GM23338 (cell line): Measurements from ENCODE around the gene MPPED2. TPM values are rescaled to one million over a fixed set of nuclear protein-coding genes. Genes with fewer than 3 reads are reported as not detected.

Experiments
- ATAC-seq: fragments of 200-7000 bp; cut with Tn5 transposase; 3 replicates; pipeline ENCODE4 v1.9.1; 2020
- DNase-seq: peaks from one replicate; pipeline ENCODE4 v3.0.0-alpha.2; 2015; ENCODE audit warnings: low spot score
- H2AFZ ChIP-seq: fragments of 200-600 bp; sonication (generic); 2 replicates; pipeline ENCODE4 v1.8.0; 2016; ENCODE audit warnings: antibody characterized with exemption, mild to moderate bottlenecking, moderate library complexity
- H3F3A ChIP-seq: fragments of 200-600 bp; sonication (generic); replicated peaks from 2 replicates; pipeline ENCODE4 v1.8.0; 2017; ENCODE audit warnings: antibody characterized with exemption, mixed run types, low read depth
- H3K27ac ChIP-seq: fragments of 200-600 bp; sonication (generic); 2 replicates; pipeline ENCODE4 v1.6.1; 2016; ENCODE audit warnings: low read depth
- H3K27me3 ChIP-seq: fragments of 200-600 bp; sonication (generic); 2 replicates; pipeline ENCODE4 v1.8.0; 2016; ENCODE audit warnings: mild to moderate bottlenecking, mixed run types, moderate library complexity; ENCODE audit not compliant: insufficient read depth
- H3K36me3 ChIP-seq: fragments of 200-600 bp; sonication (generic); 2 replicates; pipeline ENCODE4 v1.8.0; 2016; ENCODE audit warnings: mild to moderate bottlenecking; ENCODE audit not compliant: insufficient read depth
- H3K4me1 ChIP-seq: fragments of 200-600 bp; sonication (generic); 2 replicates; pipeline ENCODE4 v1.8.0; 2016; ENCODE audit warnings: mild to moderate bottlenecking, moderate library complexity; ENCODE audit not compliant: insufficient read depth
- H3K4me2 ChIP-seq: fragments of 200-600 bp; sonication (generic); 2 replicates; pipeline ENCODE4 v1.7.1; 2017; ENCODE audit warnings: mixed run types
- H3K4me3 ChIP-seq: fragments of 200-600 bp; sonication (generic); 2 replicates; pipeline ENCODE4 v1.6.1; 2016; ENCODE audit warnings: mixed run types
- H3K79me2 ChIP-seq: fragments of 200-600 bp; sonication (generic); replicated peaks from 2 replicates; pipeline ENCODE4 v1.8.0; 2017; ENCODE audit warnings: mild to moderate bottlenecking; ENCODE audit not compliant: insufficient read depth
- H3K9me2 ChIP-seq: fragments of 200-600 bp; sonication (generic); 2 replicates; pipeline ENCODE4 v1.8.0; 2017; ENCODE audit not compliant: insufficient read depth
- H4K20me1 ChIP-seq: fragments of 200-600 bp; sonication (generic); replicated peaks from 2 replicates; pipeline ENCODE4 v1.8.0; 2017; ENCODE audit warnings: mild to moderate bottlenecking; ENCODE audit not compliant: insufficient read depth
- H3K27ac Mint-ChIP-seq: 2 replicates; pipeline ENCODE4 v1.8.0; 2020; ENCODE audit warnings: inconsistent platforms, mild to moderate bottlenecking, moderate library complexity, mixed read lengths
- H3K27me3 Mint-ChIP-seq: 3 replicates; pipeline ENCODE4 v1.8.0; 2022; ENCODE audit warnings: low read depth, mild to moderate bottlenecking, moderate library complexity, mixed read lengths, inconsistent platforms; ENCODE audit not compliant: insufficient read depth, poor library complexity
- H3K36me3 Mint-ChIP-seq: 3 replicates; pipeline ENCODE4 v1.8.0; 2021; ENCODE audit warnings: low read depth, mild to moderate bottlenecking, inconsistent platforms, moderate library complexity, mixed read lengths
- H3K4me1 Mint-ChIP-seq: 3 replicates; pipeline ENCODE4 v1.8.0; 2020; ENCODE audit warnings: mild to moderate bottlenecking, inconsistent platforms, mixed read lengths
- H3K4me3 Mint-ChIP-seq: 3 replicates; pipeline ENCODE4 v1.8.0; 2021; ENCODE audit warnings: moderate library complexity, mild to moderate bottlenecking, inconsistent platforms, mixed read lengths
- H3K9me3 Mint-ChIP-seq: 3 replicates; pipeline ENCODE4 v1.8.0; 2020; ENCODE audit warnings: moderate library complexity, mild to moderate bottlenecking, inconsistent platforms, mixed read lengths
- CREB1 ChIP-seq: fragments of 250-450 bp; sonication (Bioruptor Pico); IDR thresholded peaks from 2 replicates; pipeline ENCODE4 v1.5.0; 2020; ENCODE audit warnings: low read depth, mild to moderate bottlenecking, moderate library complexity
- EZH2 ChIP-seq: fragments of 200-600 bp; sonication (generic); IDR thresholded peaks from one replicate; pipeline ENCODE4 v1.8.0; 2017; ENCODE audit warnings: antibody characterized with exemption, mild to moderate bottlenecking, low read depth; ENCODE audit not compliant: unreplicated experiment
- EZH2phosphoT487 ChIP-seq: fragments of 200-600 bp; sonication (generic); IDR thresholded peaks from one replicate; pipeline ENCODE4 v1.8.1; 2018; ENCODE audit warnings: antibody characterized with exemption; ENCODE audit not compliant: unreplicated experiment
- JUNB ChIP-seq: IDR thresholded peaks from one replicate; pipeline ENCODE4 v1.6.1; 2016; ENCODE audit warnings: antibody characterized with exemption; ENCODE audit not compliant: unreplicated experiment
- NANOG ChIP-seq: IDR thresholded peaks from 2 replicates; pipeline ENCODE4 v1.6.1; 2016; ENCODE audit warnings: antibody characterized with exemption, borderline replicate concordance
- POLR2AphosphoS5 ChIP-seq: IDR thresholded peaks from 2 replicates; pipeline ENCODE4 v1.6.1; 2016; ENCODE audit warnings: antibody characterized with exemption, low read depth
- STAT1 ChIP-seq: IDR thresholded peaks from one replicate; pipeline ENCODE4 v1.6.1; 2016; ENCODE audit warnings: antibody characterized with exemption; ENCODE audit not compliant: unreplicated experiment
- ZNF114 ChIP-seq: fragments of 250-450 bp; sonication (Bioruptor Pico); IDR thresholded peaks from 2 replicates; pipeline ENCODE4 v1.5.0; 2020; ENCODE audit warnings: mild to moderate bottlenecking, moderate library complexity
- ZNF331 ChIP-seq: fragments of 250-450 bp; sonication (Bioruptor Pico); IDR thresholded peaks from 2 replicates; pipeline ENCODE4 v1.5.0; 2020; ENCODE audit warnings: low read depth, mild to moderate bottlenecking, moderate library complexity
- polyA plus RNA-seq: library from polyadenylated mRNA; unstranded; fragments of >200 nt; fragmentation: Nextera tagmentation; extraction: Ambion mirVana; gene quantifications from 2 replicates; pipeline ENCODE4 v1.2.1, GENCODE V29; 2016
- total RNA-seq: library from RNA; depleted of rRNA; stranded (reverse); fragments of >200 nt; shearing (Covaris generic); gene quantifications from 2 replicates; pipeline ENCODE4 v1.2.3, GENCODE V29; 2014
- TF ChIP-seq, protein P1 (sequence below): IDR thresholded peaks from one replicate; pipeline ENCODE4 v1.6.1; 2018; ENCODE audit warnings: antibody characterized with exemption; ENCODE audit not compliant: unreplicated experiment
- TF ChIP-seq, protein P2 (sequence below): IDR thresholded peaks from 2 replicates; pipeline ENCODE4 v1.6.1; 2016; ENCODE audit warnings: antibody characterized with exemption
- TF ChIP-seq, protein P3 (sequence below): fragments of 250-450 bp; sonication (Bioruptor Pico); IDR thresholded peaks from 2 replicates; pipeline ENCODE4 v1.5.0; 2020; ENCODE audit warnings: mild to moderate bottlenecking, moderate library complexity
- TF ChIP-seq, protein P4 (sequence below), 2 experiments: fragments of 200-600 bp in 1 of 2; sonication (generic) in 1 of 2; conservative IDR thresholded peaks; 2 replicates each; pipeline versions ENCODE4 v1.5.1 to v1.6.1; 2016 to 2017; ENCODE audit warnings: antibody characterized with exemption in 2 of 2, low read depth in 2 of 2, mild to moderate bottlenecking in 2 of 2, moderate library complexity in 1 of 2

The MPPED2 gene
- total and polyA plus RNA-seq, 2 experiments from 2014 or later = 4.4 to 6.8 TPM

DNA sequence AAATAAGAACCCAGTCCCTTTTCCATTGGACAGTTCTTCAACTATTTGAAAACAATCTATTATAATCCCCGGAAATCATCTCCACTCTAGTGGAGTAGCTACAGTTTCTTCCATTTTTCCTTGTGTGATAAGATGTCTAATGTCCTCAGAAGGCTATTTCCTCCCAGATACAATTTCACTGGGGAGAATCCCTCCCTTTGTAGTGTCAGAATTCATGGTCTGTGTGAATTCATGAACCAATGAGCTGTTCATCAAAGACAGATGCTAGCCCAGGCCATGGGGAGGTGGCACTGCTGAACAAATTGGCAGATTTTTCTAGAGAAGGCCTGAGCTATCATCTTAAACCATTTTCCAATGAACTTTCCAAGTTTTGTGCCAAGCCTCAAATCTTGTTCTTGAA is 45.4 kb downstream of the MPPED2 start:
- no peak overlapping the region for H3K4me3 ChIP-seq
- no peak for DNase-seq
- H3F3A ChIP-seq = no peaks in the 10 kb centered on the region
- H3K79me2 ChIP-seq = no peaks in the 10 kb centered on the region; the same call in 1 of the 2 replicates
- Mint-ChIP-seq H3K4me1 (peaks cover 42% of the 10 kb centered on the region), H3K27ac (no peak overlapping the region), H3K9me3 (no peaks in the 10 kb centered on the region), H3K36me3 (no peaks in the 10 kb centered on the region), H3K4me3 (no peak overlapping the region), H3K27me3 (peaks cover 14% of the 10 kb centered on the region)
- peaks cover 43% of the 10 kb centered on the region for H3K4me1 ChIP-seq
- no peaks in the 10 kb centered on the region for H4K20me1 ChIP-seq
- H2AFZ ChIP-seq = no peak overlapping the region
- no peak overlapping the region for H3K4me2 ChIP-seq
- H3K27me3 ChIP-seq = peaks cover 6% of the 10 kb centered on the region; the same call in 1 of the 2 replicates
- no peak for ATAC-seq
- no peaks in the 10 kb centered on the region for H3K36me3 ChIP-seq
- no peaks in the 10 kb centered on the region for H3K9me2 ChIP-seq
- H3K27ac ChIP-seq = no peak overlapping the region
- TF ChIP-seq, protein P1, sequence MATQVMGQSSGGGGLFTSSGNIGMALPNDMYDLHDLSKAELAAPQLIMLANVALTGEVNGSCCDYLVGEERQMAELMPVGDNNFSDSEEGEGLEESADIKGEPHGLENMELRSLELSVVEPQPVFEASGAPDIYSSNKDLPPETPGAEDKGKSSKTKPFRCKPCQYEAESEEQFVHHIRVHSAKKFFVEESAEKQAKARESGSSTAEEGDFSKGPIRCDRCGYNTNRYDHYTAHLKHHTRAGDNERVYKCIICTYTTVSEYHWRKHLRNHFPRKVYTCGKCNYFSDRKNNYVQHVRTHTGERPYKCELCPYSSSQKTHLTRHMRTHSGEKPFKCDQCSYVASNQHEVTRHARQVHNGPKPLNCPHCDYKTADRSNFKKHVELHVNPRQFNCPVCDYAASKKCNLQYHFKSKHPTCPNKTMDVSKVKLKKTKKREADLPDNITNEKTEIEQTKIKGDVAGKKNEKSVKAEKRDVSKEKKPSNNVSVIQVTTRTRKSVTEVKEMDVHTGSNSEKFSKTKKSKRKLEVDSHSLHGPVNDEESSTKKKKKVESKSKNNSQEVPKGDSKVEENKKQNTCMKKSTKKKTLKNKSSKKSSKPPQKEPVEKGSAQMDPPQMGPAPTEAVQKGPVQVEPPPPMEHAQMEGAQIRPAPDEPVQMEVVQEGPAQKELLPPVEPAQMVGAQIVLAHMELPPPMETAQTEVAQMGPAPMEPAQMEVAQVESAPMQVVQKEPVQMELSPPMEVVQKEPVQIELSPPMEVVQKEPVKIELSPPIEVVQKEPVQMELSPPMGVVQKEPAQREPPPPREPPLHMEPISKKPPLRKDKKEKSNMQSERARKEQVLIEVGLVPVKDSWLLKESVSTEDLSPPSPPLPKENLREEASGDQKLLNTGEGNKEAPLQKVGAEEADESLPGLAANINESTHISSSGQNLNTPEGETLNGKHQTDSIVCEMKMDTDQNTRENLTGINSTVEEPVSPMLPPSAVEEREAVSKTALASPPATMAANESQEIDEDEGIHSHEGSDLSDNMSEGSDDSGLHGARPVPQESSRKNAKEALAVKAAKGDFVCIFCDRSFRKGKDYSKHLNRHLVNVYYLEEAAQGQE = no peak
- no peak for TF ChIP-seq POLR2AphosphoS5
- no peak for TF ChIP-seq EZH2phosphoT487
- no peak for TF ChIP-seq ZNF331 (CRISPR knock-in tag)
- no peak for TF ChIP-seq EZH2
- TF ChIP-seq, protein P2, sequence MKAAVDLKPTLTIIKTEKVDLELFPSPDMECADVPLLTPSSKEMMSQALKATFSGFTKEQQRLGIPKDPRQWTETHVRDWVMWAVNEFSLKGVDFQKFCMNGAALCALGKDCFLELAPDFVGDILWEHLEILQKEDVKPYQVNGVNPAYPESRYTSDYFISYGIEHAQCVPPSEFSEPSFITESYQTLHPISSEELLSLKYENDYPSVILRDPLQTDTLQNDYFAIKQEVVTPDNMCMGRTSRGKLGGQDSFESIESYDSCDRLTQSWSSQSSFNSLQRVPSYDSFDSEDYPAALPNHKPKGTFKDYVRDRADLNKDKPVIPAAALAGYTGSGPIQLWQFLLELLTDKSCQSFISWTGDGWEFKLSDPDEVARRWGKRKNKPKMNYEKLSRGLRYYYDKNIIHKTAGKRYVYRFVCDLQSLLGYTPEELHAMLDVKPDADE = no peak
- no peak for TF ChIP-seq STAT1
- TF ChIP-seq NANOG = no peak
- TF ChIP-seq, protein P3, sequence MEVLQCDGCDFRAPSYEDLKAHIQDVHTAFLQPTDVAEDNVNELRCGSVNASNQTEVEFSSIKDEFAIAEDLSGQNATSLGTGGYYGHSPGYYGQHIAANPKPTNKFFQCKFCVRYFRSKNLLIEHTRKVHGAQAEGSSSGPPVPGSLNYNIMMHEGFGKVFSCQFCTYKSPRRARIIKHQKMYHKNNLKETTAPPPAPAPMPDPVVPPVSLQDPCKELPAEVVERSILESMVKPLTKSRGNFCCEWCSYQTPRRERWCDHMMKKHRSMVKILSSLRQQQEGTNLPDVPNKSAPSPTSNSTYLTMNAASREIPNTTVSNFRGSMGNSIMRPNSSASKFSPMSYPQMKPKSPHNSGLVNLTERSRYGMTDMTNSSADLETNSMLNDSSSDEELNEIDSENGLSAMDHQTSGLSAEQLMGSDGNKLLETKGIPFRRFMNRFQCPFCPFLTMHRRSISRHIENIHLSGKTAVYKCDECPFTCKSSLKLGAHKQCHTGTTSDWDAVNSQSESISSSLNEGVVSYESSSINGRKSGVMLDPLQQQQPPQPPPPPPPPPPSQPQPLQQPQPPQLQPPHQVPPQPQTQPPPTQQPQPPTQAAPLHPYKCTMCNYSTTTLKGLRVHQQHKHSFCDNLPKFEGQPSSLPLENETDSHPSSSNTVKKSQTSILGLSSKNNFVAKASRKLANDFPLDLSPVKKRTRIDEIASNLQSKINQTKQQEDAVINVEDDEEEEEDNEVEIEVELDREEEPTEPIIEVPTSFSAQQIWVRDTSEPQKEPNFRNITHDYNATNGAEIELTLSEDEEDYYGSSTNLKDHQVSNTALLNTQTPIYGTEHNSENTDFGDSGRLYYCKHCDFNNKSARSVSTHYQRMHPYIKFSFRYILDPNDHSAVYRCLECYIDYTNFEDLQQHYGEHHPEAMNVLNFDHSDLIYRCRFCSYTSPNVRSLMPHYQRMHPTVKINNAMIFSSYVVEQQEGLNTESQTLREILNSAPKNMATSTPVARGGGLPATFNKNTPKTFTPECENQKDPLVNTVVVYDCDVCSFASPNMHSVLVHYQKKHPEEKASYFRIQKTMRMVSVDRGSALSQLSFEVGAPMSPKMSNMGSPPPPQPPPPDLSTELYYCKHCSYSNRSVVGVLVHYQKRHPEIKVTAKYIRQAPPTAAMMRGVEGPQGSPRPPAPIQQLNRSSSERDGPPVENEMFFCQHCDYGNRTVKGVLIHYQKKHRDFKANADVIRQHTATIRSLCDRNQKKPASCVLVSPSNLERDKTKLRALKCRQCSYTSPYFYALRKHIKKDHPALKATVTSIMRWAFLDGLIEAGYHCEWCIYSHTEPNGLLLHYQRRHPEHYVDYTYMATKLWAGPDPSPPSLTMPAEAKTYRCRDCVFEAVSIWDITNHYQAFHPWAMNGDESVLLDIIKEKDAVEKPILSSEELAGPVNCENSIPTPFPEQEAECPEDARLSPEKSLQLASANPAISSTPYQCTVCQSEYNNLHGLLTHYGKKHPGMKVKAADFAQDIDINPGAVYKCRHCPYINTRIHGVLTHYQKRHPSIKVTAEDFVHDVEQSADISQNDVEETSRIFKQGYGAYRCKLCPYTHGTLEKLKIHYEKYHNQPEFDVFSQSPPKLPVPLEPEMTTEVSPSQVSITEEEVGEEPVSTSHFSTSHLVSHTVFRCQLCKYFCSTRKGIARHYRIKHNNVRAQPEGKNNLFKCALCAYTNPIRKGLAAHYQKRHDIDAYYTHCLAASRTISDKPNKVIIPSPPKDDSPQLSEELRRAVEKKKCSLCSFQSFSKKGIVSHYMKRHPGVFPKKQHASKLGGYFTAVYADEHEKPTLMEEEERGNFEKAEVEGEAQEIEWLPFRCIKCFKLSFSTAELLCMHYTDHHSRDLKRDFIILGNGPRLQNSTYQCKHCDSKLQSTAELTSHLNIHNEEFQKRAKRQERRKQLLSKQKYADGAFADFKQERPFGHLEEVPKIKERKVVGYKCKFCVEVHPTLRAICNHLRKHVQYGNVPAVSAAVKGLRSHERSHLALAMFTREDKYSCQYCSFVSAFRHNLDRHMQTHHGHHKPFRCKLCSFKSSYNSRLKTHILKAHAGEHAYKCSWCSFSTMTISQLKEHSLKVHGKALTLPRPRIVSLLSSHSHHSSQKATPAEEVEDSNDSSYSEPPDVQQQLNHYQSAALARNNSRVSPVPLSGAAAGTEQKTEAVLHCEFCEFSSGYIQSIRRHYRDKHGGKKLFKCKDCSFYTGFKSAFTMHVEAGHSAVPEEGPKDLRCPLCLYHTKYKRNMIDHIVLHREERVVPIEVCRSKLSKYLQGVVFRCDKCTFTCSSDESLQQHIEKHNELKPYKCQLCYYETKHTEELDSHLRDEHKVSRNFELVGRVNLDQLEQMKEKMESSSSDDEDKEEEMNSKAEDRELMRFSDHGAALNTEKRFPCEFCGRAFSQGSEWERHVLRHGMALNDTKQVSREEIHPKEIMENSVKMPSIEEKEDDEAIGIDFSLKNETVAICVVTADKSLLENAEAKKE (CRISPR knock-in tag) = no peak
- TF ChIP-seq, protein P4, sequence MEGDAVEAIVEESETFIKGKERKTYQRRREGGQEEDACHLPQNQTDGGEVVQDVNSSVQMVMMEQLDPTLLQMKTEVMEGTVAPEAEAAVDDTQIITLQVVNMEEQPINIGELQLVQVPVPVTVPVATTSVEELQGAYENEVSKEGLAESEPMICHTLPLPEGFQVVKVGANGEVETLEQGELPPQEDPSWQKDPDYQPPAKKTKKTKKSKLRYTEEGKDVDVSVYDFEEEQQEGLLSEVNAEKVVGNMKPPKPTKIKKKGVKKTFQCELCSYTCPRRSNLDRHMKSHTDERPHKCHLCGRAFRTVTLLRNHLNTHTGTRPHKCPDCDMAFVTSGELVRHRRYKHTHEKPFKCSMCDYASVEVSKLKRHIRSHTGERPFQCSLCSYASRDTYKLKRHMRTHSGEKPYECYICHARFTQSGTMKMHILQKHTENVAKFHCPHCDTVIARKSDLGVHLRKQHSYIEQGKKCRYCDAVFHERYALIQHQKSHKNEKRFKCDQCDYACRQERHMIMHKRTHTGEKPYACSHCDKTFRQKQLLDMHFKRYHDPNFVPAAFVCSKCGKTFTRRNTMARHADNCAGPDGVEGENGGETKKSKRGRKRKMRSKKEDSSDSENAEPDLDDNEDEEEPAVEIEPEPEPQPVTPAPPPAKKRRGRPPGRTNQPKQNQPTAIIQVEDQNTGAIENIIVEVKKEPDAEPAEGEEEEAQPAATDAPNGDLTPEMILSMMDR (conservative IDR thresholded peaks at IDR 0.05; ENCODE audit: low read depth in 2 of 2) = no peak
- no peak for TF ChIP-seq JUNB
- no peak for TF ChIP-seq CREB1 (CRISPR knock-in tag)
- no peak for TF ChIP-seq ZNF114
